Measurements from ENCODE around the gene PDE8A.

DNA sequence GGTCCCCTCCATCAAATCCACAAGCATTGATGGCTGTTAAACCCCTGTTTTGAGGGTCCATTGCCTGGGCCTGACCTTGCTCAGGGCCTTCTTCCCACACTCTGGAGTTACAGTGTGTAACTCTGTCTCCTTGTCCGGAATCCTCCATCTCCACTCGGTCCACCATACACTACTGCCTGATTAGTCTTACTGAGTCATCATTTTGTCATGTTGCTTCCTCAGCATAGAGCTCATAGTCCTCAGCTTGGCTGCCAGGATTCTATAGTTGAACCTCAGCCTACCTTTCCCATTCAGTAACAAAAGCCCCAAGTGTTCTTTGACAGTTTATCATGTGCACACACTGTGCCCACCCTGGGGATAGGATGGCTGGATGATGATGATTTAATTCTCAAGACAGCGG is 113.0 kb downstream of the PDE8A start:
- TF ChIP-seq POLR2A (IDR thresholded peaks at IDR 0.05) (no peak), CTCF (IDR thresholded peaks at IDR 0.05) (no peak)
